Stimulated activated CD4-positive, alpha-beta T cell treated with anti-CD3 and anti-CD28 coated beads, Interleukin-1b, Interleukin-23, amount 100 ng/mL, for 24 hours (primary cell): ENCODE results near the gene FAM237A.

ENCODE experiments used
- DNase-seq, 4 experiments: peaks; one replicate each; pipeline ENCODE4 v3.0.0-alpha.2; 2020; ENCODE audit warnings: low read depth in 4 of 4, low spot score in 1 of 4

The FAM237A gene

GRCh38 chr2:206688453-206688852 lies 46.2 kb downstream of the FAM237A start:
- DNase-seq, result no peak

GRCh38 chr2:206688990-206689389 lies 46.7 kb downstream of the FAM237A start:
- DNase-seq, result no peak

GRCh38 chr2:206692971-206693370 lies 50.7 kb downstream of the FAM237A start:
- no peak for DNase-seq

GRCh38 chr2:206693399-206694137 lies 51.3 kb downstream of the FAM237A start:
- DNase-seq, result peak in 2 of 4 experiments; percentile 3 to 25

- DNase-seq, result no peak
Measured at GRCh38 chr2:206696910-206697309, 54.6 kb downstream of the FAM237A start.

- DNase-seq, result no peak
Measured at GRCh38 chr2:206698811-206699210, 56.5 kb downstream of the FAM237A start.
